GM18517 (cell line): ENCODE data around the gene ATPAF1.
A peak's percentile ranks its signal among the peaks of the same experiment; 100 is the strongest.

Experiments used
- ATAC-seq: cut with Tn5 transposase; IDR thresholded peaks from one replicate; pipeline ENCODE4 v1.9.1; 2021; ENCODE audit warnings: mild to moderate bottlenecking, moderate library complexity; ENCODE audit not compliant: unreplicated experiment

The ATPAF1 gene

DNA sequence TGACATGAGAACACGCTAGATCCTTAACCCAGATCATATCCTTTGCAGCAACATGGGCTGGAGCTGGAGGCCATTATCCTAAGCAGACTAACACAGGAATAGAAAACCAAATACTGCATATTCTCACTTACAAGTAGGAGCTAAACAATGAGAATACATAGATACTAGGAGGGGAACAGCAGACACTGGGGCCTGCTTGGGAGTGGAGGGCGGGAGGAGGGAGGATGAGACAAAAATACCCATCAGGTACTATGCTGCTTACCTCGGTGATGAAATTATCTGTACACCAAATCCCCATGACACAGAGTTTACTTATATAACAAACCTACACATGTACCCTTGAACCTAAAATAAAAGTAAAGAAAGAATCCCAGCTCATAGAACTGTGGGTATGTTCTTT, 50.3 kb downstream of the ATPAF1 start:
- no peak for ATAC-seq

DNA sequence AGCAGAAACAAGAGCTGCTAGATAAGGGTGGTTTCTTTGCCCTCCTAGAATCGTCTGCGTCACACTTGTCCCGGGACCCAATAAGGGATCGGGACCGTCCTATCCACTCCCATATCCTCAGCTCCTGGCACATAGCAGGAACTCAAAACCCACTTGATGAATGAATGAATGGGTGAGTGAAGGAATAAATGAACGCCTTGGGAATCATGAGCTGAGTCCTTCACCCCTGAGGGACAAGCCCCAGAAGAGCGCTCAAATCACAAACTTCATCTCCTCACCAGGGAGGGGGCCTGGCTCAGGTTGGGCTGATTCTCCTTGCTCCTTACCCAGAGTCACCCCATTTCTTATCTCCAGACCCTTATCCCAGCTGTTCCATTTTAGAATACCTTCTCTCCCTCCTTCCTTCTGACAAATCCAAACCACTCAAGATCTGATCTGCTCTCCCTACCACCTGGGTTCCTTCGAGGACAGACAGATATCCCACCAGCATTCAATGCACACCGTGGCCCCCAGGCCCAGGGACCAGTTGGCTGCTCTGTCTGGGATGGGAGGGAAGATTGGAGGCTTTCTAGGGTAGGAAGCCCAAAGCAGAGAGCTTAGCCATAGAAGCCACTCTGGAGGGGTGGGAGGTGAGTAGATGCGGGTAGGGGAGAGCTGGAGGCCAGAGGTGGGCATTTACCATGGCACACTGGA, 50.9 kb downstream of the ATPAF1 start:
- no peak for ATAC-seq

DNA sequence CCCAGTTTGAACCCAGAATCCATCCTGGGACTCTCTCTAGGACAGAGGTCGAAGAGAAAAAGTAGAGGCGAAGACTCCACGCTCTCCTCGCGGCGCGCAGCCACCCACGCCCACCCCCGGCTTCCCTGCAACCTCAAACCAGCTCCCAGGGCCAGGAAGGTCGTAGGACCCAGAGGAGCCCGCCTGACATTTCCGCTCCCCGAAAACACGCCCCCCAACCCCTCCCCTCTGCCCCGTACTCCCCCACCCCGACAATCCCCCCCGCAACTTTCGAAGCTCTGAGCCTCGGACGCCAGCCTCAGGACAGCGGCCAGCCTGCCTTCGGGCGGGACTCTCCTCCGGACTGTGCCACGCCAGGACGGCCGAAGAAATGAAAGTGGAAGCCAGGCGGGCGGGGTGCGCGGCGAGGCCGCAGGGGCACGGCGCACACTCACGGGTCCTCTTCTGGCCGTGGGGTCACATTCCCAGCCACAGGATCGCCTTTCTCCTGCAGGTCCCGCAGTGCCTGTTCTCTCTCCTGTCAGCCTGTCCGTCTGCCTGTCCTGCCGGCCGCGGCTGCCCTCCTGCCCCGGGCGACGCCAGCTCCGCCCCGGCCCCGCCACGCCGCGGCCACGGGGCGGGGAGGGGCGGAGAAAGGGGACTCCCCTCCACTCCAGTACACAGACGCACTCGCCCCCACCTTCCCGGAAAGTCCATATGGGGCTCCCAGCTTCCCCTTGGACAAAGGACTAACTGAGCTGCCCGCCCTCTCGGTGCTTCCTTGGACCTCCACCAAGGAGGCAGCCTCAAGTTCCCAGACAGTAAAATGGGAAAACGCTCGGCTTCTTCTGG, 51.7 kb downstream of the ATPAF1 start, which contains the start of gene MOB3C:
Gene MOB3C, minus strand, starts transcription at position 535 of the 831 bp plus-strand sequence. CDS start 3,490 bp downstream, outside the sequence.
- no peak for ATAC-seq

DNA sequence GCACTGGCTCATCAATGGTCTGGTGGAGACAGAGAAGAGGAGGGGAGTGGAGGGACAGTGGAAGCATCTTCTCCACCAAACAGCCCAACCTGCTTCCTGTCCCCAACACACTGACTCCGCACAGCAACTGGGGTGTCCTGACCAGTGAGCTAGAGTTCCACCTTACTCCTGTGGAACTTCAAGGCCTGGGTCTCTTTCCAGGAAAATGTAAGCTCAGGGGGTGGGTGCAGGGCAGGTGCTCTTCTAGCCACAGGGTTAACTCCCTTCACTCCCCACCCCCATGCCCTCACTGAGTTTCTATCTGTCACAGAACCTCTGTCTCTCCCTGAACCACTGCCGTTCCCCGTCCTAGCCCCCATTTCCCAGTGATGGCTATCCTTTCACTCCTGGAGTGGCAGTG, 52.4 kb downstream of the ATPAF1 start:
- ATAC-seq = no peak

DNA sequence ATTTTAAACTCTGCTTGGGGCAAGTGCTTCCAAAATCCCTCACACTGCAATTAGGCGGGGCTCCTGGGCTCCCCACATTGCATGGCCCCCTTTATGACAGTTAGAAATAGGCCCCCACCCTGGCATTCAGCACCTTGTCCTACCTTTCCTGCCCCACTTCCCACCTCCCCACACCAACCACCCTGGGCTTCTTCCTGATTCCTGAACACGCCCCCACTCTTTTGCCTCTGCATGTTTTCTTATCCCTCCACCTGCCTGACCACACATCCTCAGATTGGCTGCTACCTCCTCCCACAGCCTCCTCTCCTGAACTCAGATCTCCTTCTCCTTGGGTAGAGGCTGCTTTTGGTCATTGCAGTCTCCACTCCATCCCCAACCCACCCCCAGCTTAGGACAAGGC, 53.1 kb downstream of the ATPAF1 start:
- ATAC-seq = no peak

DNA sequence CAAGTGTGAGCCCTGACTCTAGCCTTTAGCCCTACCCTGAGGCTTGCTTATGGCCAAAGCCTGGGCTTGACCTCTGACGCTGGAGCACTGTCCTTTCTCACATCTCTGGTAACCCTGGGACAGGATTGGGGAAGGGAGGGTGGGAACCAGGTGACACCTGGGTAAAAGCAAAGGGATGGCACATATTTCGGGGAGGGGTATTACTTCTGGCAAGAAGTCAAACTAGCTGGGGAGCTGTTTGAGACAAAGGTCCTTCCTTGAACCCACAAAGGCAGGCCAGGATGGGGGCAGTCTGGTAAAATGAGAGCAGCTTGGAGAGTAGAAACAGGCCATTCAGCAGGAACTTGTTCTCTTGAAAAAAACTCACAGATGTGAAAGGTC, 53.6 kb downstream of the ATPAF1 start:
- ATAC-seq = no peak

DNA sequence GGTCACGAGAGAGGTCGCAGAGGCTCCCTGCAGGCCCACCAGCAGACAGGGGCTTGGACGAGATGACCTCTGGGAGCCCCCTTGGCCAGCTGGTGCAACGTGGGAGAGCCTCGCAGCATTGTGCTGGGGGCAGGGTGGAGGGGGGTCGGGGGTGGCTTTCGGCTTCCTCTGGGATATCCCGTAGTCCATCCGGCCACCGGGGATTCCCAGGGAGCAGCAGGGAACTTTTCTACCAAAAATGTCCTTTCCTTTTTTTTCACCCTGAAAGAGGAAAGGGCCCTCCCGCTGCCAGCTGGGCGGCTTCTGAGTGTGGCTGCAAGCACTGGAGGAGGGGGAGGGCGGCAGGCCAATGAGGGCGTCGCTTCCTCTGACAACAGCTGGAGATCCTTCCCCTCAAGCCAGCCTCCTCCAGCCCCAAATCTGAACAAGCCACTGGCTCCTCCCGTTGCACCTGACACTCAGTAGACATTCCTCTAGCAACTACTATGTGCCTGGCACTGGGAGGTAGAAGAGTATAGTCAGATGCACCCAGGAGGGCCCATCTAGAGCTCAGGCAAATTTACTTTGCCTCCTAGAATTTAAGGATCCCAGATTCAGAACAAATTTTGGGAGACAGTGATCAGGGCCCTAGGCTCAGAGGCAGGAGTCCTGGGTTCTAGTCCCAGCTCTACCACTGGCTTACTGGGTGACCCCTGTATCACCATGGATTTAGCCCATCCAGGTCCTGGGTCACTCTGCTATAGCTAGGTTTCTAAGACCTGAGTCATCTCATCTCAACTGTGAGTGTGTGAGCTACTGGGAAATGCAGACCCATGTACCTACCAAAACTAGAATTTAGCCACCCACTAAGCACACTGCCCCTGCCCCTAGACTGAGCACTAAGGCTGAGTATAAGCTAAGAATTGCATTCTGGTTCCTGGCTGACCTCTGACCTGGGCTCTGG, 54.2 kb downstream of the ATPAF1 start:
- no peak for ATAC-seq

DNA sequence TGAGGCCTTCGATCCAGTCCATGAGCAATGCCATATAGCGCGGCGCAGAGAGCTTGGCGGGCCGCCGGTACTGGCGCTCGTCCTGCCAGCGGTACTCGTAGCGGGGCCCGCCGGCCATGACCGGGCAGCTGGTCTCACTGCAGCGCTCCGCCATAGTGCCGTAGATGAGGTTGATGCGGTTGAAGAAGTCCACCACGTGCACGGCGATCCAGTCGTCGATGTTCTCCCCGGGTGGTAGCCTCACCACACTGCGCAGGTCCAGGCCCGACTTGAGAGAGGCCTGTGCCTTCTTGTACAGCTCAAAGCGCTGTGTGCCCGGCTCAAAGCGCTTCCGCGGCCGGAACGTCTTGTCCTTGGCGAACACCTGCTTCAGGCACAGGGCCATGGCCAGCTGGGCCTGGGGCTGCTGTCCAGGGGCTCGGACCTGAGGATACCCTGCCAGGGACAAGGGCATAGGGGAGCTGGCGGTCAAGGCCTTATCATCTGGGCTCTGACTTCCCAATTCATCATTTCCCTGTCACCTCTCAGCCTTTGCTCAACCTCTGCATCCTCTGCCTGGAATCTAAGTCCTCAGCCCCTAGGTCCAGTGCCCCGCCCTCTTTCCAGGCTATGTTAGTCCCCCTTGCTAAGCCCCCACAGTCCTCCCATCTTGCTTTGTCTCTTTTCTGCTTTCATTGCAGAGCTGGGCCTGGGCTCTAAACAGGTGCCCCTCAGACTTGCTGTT, 55.1 kb downstream of the ATPAF1 start:
- no peak for ATAC-seq

DNA sequence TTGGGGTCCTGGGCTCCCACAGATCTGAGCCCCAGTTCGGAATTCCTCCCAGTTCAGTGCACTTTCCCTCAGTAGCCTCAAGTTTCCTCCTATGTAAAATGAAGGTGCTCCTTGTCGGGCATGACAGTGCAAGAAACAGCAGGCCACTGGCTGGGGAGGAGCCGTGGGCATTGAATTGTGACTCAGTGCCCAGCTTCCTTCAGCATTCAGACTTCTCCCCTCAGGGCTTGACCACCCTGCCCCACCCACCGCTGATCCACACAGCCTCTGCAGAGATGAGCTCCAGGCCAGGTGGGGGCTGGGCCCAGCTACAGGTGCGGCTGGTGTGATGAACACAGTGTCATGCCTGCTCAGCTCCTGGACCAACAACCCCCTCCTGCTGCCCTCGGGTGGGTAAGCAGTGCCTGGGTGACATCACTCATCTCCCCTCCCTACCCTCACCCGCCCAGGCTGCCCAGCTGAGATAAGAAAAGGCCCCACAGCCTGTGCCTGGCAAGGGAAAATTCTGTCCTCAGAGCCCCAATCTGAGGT, 56.4 kb downstream of the ATPAF1 start:
- ATAC-seq = no peak

DNA sequence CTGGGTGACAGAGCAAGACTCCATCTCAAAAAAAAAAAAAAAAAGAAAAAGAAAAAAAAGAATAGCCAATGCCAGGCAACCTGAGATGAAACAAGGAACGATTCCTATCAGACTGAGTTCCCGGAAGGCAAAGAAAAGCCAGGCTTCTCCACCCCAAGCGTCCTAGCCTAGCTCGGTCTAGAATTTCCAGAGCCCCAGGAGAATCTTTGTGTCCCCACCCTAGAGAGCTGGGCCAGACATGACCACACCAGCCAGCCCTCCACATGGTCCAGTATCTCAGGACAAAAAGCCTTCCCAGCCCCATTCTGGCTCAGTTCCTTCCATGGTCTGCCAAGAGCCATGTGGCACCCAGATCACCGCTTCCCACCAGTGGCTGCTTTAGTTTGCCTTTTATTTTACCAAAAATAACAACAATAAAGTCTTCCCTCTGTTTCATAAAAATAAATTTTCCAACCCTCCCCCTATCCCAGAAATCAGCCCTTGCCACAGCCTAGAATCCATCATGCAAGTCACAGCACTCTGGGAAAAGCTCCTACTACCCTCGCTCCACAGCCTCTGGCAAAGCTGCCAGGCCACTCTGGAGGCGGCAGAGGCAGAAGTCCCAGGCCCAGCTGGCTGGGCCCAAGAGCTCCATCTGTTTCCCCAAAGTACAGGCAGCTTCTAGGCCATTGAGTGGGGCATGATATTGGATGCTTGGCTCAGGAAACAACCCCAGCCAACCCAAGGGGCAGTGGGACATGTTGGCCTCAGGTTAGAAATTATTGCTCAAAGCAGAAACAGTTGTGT, 60.6 kb downstream of the ATPAF1 start:
- ATAC-seq = no peak

DNA sequence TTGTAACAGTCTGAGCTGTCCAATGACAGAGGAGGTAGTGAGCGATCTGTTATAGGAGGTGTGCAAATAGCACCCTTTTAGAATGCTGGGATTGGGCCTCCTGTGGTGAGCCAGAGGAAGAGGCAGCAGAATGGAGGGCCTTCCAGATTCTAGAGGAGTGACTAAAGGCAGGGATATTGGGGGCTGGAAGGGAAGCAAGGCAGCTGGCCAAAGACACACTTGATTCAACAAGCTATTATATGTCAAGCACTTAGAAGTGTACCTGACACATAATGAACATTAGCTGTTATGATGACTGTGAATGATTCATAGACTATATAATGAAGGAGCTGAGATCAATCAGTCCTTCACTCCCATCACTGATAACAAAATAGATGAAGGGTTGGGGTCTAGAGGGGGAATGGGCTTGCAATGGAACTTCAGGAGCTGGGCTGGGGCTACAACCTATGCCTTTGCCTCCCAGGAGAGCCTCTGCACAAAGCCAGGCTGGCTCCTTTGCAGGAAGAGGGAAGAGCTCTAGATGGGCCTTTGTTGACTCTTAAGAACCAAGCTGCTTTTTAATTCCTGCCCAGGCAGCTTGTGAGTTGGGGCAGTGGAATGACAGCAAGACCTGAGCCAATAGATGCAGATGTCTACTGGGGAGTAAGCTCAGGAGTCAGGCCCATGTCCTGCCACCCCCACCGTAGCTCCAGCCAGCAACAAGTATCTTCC, 61.8 kb downstream of the ATPAF1 start:
- ATAC-seq = no peak

DNA sequence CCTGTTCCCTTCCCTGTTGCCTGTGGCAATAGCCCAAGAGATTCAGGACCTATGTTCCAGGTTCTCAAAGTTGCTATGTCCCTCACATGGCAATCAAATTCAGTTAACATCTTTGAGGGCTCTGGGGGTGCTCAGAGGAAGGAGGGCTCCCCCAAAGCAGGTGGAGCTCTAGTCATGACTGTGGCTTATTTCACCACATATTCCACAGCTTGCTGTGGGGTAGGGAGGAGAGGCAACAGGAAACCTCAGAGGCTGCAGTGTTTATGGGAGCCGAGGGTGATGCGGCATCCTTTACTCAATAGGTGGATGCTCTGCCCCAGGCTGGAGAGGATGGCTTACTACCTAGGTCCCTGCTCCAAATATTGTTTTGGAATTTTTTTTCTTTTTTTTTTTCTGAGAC, 62.9 kb downstream of the ATPAF1 start:
- ATAC-seq = no peak

DNA sequence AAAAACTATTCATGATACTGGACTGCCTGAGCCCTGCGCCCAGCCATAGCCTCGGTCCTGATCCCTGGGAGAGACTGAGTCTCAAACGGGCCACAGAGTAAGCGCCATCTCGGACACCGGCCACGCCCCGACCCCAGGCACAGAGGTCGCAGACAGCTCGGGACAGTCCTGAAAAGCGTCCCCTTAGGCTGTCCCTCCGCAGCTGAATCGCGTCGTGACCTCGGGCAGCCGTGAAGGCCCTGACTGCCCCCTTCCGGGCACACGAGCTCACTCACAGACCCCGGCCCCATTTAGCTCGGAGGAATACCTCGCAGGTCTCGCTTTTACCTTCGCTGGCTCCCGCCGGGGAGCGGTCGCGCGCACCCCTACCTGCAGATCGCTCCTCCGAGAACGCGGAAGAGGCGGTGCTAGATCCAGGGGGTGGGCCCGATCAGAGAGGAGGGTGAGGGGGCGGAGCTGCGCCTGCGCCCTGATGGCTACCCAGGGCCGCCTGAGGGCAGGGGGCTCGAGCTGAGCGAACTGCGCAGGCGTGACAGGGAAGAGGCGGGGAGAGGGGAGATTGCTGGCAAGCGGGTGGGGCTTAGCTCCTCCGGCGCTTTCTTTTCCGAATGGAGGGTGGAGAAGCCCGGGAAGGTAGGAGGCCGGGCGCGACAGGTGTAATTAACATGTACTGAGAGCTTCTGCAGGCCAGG, 64.2 kb downstream of the ATPAF1 start, which contains the start of gene MKNK1:
Gene MKNK1, minus strand, starts transcription at position 411 of the 692 bp plus-strand sequence. CDS start 20,941 bp downstream, outside the sequence.
- ATAC-seq = peak; percentile 87

DNA sequence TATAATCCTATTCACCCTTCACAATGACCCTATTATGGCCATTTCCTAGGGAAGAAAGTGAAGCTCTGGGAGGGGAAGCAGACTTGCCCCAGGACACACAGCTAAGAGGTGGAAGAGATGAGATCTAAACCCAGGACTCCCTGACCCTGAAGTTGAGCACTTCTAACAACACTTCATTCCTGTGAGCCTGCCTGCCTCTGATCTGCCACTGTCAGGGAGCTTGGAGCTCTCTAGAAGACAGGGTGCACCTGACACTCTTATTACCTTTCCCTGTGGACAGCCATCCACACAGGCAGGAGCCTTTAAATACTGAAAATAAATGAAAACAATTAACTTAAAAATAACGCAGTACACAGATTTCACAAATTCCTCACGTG, 64.7 kb downstream of the ATPAF1 start:
- peak; percentile 8 for ATAC-seq

DNA sequence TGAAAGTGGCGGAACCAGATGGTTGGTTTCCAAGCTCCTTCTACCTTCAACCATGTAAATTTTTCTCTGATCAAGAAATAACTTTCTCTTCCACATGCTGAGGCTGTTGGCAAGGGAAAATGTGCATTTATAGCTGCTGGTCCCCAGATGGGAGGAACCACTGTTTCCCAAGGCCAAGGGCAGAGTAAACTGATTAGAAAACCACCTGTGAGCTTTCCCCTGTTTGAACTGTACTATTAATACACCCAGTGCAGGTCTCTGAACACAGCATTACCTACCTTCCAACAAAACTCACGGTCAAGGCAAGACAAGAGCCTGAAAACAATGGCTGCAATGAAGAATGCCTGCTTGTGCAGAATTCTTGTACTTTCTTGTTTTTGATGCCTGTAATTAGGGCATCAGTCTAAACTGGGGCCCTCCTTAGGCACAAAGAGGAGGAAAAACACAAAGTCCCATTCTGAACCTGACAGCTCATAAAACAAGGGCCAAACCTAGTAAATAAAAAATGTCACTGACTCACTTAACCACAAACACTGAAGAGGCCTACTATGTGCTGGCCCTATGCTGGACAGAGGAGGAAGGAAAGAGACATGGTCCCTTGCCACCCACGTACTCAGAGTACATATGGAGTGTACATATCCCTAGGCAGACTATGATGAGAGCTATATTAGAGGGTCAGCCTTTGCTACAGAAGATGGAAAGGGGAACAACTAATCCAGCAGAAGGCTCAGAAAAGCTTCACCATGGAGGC, 66.7 kb downstream of the ATPAF1 start:
- ATAC-seq = no peak

DNA sequence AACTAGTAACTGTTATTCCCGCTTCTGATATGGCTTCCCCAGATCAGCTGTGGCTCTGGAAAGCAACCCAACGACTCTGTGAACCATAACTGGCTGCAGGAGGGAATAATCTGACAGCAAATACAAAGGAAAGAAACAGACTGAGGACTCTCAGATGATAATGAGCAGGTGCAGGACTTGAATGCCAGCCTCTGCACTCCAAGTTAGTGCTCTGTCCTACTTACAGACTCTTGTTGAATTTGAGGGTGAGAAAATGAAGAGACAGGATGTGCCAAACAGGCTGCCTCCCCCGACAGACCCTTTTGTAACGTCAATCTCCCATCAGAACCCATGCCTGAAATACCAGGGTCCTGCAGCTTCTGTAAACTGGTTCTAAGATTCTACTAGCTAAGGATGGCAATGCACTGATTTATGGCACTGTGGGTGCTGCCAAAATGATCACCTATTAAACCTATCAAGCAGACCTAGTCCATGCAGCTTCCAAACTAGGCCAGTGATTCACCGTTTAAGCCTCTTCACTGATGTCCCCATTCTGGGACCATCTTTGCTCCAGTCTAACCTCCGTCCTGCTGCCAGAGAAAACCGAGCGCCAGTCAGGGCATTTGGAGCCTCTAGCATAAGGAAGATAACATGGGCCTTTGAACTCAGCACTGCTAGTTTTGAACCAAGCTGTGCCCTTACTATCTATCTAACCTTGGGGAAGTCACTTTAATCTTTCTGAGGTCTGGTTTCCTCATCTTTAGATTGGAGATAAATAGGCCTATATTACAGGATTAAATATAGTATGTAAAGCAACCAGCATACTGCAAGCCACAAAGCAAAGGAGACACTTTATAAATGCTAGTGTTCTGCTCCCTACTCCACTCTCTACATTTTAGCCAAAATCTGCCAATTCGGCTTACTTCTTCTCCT, 68.8 kb downstream of the ATPAF1 start:
- no peak for ATAC-seq
